Left kidney (tissue), 2 donors: ENCODE data around the gene BAK1. TPM values are rescaled to one million over a fixed set of nuclear protein-coding genes. Genes with fewer than 3 reads are reported as not detected.
"Not testable (repeated sequence)": the region's sequence is repeated elsewhere in the genome, so short reads cannot be mapped to it uniquely, and the experiment has no call there.

Experiments
- DNase-seq: peaks from one replicate; pipeline ENCODE4 v3.0.0-alpha.2; 2013
- polyA plus RNA-seq: library from polyadenylated mRNA; unstranded; fragments of 120-200 nt; gene quantifications from one replicate; pipeline ENCODE4 v1.2.1, GENCODE V29; 2013; ENCODE audit not compliant: insufficient read length

BAK1 gene
- polyA plus RNA-seq, 1 donor = 21.1 TPM

DNA sequence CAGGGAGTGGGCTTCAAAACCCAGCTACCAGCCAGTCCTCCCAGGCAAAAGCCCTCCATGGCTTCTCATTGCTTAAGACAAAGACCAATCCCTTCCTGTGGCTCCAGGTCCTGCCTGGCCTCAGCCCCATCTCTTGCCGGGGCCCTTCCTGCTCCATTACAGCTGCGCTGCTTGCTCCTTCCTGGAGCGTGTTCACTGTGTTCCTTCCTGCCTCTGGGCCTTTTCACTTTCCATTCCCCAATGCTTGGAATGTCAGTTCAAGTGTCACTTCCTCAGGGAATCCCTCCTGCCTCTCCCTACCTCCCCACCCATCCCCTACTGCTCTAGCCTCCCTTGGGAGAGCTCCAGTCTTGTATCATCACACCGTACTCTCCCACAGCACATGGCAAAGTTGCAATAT lies 30.0 kb upstream of the BAK1 start:
- DNase-seq = no peak

- no peak for DNase-seq
Observed at GRCh38 chr6:33609528-33609927, 29.5 kb upstream of the BAK1 start.

DNA sequence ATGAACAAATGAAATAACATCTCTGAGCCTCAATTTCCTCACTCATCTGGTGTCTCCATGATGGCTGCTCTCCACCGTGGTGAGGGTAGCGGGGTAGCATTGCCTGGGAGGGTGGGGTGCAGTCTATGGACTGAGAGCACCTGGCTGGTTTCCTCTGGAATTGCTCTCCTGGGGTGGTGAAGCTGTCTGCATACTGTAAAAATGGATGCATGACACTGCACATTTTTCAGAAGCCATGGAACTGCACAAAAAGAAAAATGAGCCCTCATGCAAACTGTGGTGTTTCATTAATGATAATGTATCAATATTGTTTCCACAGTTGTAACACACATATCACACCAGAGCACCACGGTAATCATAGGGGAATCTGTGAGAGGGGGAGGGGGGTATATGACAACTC lies 28.9 kb upstream of the BAK1 start:
- DNase-seq = no peak

DNA sequence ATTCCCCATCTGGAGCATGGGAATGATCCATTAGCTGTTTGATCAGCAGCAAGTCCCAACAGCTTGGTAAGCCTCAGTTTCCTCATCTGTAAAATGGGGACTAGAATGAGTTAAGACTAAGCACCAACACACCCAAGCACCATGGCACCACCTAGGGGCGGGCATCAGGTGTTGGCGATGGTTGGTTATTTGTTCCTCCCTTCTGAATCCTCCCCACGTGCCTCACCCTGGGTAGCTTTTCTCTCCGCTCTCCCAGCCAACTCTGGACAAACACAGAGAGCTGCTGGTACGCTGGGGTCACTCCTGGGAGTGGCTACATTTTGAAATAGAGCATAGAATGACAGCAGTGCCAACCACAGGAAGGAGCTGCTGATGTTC lies 27.7 kb upstream of the BAK1 start:
- no peak for DNase-seq

GRCh38 chr6:33607126-33607783 lies 27.2 kb upstream of the BAK1 start:
- DNase-seq = no peak

GRCh38 chr6:33606642-33607041 lies 26.6 kb upstream of the BAK1 start:
- DNase-seq = no peak

GRCh38 chr6:33604941-33605854 lies 25.1 kb upstream of the BAK1 start:
- DNase-seq = no peak

- DNase-seq = no peak
Observed at GRCh38 chr6:33602180-33602579, 22.1 kb upstream of the BAK1 start.

DNA sequence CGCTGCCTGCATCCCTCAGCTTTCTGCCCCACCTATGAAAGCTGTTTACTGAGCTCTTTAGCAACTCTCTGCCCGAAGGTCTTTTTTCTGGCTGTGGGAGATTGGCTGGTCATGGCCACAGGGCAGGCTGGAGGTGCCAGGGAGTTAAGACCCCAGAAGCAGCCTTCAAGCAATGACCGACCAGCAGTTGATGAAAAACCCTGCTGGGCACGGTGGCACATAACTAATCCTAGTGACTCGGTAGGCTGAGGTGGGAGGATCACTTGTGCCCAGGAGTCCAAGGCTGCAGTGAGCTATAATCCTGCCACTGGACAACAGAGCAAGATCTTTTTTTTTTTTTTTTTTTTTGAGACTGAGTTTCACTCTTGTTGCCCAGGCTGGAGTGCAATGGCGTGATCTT lies 20.7 kb upstream of the BAK1 start:
- DNase-seq = no peak

DNA sequence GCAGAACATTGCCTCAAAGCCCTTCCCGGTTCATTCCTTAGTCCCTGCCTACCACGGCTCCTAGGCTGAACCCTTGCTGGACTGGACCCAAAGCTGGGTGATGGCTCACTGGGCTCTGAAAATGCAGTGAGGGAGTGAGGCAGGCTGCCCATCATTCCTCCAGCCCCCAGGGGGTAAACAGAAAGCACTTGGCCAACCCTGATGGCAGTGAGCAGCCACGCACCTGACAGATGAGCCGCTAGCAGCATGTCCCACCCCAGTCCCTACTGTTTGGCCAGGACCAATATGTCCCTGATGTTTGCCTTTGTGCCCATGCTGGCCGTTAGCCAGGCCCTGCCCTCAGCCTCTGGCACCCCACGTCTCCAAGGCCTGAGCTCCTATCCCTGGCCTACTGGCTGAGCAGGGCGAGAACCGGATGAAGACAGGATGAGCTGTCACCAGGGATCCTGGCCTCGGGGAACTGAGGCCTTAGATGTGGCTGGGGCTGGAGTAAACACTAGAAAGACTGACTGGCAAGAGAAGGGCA lies 19.4 kb upstream of the BAK1 start:
- DNase-seq = no peak

DNA sequence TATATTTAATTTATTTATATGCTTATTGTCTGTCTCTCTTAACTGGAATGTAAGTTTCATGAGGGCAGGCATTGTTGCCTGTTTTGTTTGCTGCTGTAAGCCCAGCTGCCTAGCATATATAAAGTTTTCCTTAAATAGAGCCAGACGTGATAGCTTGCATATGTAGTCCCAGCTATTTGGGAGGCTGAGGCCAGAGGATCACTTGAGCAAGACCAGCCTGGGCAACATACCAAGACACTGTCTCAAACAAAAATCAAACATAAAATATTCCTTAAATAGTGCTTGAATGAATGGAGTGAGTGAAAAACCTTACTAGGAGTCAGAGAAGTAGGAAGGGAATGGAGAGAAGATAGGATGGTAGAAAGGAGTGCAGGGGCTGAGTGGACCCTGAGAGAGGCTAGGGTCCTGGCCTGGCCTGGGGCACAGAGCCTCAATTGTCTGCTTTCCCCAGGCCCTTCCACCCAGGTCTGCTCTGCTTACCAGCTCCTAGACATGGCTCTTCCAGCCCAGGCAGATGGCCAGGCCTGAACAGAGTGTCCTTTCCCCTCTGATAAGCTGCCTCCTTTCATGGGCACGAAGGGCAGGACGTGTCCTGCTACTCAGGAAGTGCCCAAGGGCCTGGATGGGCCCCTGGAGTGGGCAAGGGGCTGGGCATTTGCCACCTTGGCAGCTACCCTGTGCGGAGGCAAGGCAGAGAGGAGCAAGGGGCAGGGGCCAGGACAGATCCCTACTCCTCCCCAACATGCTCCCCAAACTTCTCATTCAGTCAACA lies 17.7 kb upstream of the BAK1 start:
- no peak for DNase-seq

DNA sequence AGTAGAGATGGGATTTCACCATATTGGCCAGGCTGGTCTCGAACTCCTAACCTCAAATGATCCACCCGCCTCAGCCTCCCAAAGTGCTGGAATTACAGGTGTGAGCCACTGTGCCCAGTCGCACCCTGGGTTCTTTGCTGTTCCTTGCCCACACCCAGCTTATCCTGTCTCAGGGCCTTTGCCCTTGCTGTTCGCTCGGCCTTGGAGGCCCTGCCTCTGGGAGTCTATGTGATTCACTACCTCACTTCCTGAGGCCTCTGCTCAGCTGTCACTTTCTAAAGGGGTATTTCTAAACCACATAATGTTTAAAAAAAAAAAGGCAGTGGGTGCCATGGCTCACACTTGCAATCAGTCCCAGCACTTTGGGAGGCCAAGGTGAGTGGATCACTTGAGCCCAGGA lies 16.8 kb upstream of the BAK1 start:
- DNase-seq = not testable (repeated sequence)

DNA sequence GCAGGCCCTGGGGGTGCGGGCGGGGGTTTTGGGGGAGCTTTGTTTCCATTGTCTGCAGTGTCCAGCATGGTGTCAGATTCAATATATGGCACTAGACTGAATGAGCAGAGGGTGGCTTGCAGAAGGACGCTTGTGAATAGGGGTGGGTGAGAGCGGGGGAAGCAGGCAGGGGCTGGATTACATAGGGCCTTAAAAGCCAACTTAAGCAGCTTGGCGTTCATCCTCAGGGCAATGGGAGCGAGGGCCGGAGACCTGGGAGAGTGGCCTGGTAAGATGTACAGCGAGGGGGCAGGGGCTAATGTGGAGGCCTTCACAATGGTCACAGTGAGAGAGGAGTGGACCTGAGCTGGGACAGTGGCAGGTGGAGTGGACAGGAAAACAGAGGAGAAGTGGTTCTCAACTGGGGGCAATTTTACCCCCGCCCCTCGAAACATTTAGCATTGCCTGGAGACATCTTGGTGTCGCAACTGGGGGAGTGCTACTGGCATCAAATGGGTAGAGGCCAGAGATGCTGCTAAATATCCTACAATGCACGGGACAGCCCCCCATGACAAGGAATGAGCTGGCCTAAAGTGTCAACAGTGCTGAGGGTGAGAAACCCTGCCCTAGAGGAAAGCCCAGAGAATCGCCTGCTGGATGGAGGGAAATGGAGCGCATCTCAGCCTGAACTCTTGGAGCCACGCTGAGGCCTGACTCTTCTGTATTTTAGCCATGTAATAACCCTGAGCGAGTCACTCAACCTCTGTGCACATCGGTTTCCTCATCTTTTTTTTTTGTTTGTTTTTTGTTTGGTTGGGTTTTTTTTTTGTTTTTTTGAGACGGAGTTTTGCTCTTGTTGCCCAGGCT lies 15.1 kb upstream of the BAK1 start:
- DNase-seq = no peak

- DNase-seq = no peak
Observed at GRCh38 chr6:33593414-33593727, 13.3 kb upstream of the BAK1 start.

GRCh38 chr6:33592595-33593413 lies 12.7 kb upstream of the BAK1 start:
- DNase-seq = no peak

- no peak for DNase-seq
Observed at GRCh38 chr6:33592280-33592594, 12.2 kb upstream of the BAK1 start.

DNA sequence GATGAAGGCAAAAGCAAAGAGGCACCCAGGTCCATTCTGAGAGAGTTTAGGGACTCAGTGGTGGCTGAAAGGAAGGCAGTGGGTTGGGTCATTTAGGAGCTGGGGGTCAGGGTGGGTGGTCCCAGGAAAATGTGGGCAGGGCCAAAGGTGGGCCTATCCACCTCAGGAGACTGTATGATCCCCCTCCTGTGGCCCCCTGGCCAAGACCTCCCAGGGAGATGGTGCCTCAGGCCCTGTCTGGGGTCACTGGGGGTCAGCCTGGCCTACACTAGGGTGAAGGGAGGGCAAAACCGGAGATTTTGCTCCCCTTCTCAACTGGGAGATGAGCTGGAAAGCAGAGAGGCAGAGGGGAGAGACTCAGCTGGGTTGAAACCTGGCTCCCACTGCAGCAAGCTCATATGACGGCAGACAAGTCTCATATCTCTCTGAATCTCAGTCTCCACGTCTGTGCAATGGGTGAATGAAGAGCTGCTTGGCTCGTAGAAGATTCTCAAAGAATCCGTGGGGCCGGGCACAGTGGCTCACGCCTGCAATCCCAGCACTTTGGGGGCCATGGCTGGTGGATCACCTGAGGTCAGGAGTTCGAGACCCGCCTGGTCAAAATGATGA lies 11.5 kb upstream of the BAK1 start:
- no peak for DNase-seq

DNA sequence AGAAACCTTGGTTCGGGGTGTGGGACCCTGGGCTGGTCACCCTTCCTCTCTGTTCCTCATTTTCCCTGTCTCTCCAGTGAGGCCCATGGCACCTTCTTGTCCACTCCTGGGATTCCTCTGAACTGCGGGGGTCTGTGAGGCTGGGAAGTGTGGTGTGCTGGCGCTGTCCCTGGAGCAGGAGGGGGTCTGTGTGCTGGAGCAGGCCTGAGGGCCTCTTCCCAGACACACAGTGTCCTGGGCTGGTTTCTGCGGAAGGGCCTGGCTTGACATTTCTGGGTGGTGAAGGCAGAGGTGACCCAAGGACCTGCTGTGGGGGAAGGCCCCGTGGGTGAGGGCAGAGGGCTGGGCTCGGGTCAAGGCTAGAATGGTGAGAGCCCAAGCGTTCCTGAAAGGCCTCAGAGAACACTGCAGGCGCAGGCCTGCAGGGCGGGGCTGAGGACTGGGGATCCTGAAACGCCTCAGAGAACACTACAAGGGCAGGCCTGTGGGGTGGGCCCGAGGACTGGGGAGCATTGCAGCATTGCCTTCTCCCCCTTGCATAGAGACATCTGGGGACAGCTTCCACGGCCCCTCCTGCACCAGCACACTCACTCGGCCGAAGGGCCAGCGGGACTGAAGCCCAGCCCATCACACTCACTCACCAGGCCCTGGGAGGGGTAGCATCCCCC lies 10.6 kb upstream of the BAK1 start:
- DNase-seq = no peak

DNA sequence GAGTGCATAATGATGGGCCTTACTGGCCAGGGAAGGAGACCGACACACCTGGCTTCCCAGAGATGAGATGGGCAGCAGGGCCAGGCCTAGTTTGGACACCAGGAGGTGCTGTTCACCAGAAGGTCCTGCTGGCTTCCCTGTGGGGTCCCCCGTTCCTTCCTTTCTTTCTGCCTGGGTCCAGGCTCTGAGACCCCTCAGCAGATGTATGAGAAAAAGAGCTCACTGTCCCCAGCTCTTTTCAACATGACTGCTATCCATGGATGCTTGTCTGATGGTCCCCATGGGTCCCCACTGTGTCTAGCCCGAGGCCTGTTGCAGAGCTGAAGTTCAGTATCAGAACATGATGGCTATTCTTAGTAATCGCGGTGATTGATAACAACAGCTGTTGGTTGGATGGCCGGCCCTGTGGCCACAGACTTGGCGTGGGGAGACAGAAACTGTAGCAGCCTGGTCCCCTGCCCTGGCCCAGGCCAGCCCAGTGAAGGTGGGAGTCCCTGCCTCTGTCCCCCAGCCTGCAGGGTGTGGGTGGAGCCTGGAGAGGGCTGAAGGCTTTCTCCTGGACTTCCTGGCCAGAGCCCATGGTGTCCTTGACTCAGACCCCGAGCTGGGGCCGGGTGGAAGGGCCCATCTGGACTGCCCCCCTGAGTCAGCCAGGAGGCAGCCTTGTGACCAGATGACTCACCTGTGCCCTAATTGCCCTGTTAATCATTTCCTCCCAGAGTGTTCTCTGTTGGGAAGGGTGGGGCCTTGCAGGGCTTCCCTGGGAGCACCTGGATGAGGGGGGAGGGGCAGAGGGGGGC lies 9.9 kb upstream of the BAK1 start:
- no peak for DNase-seq
